NCI-H69 (cell line): ENCODE results near the gene PLCB1.
A peak's percentile ranks its signal among the peaks of the same experiment; 100 is the strongest.
"Not testable (repeated sequence)": the region's sequence is repeated elsewhere in the genome, so short reads cannot be mapped to it uniquely, and the experiment has no call there.

Experiments used
- DNase-seq: peaks from one replicate; lab custom pipeline; 2025; lab: John Stamatoyannopoulos, UW

The PLCB1 gene

GRCh38 chr20:8602389-8603116 lies 470.5 kb downstream of the PLCB1 start:
- peak; percentile 37 for DNase-seq

GRCh38 chr20:8608470-8608869 lies 476.4 kb downstream of the PLCB1 start:
- DNase-seq: no peak

GRCh38 chr20:8616792-8617191 lies 484.7 kb downstream of the PLCB1 start:
- DNase-seq: peak; percentile 59

- peak; percentile 98 for DNase-seq
Observed at GRCh38 chr20:8621001-8621400, 488.9 kb downstream of the PLCB1 start.

- DNase-seq: no peak
Observed at GRCh38 chr20:8624046-8624445, 492.0 kb downstream of the PLCB1 start.

GRCh38 chr20:8624616-8625015 lies 492.6 kb downstream of the PLCB1 start:
- DNase-seq: no peak

- DNase-seq: peak; percentile 26
Observed at GRCh38 chr20:8627340-8628004, 495.4 kb downstream of the PLCB1 start.

GRCh38 chr20:8631271-8631670 lies 499.2 kb downstream of the PLCB1 start:
- no peak for DNase-seq

GRCh38 chr20:8633366-8633765 lies 501.3 kb downstream of the PLCB1 start:
- no peak for DNase-seq

GRCh38 chr20:8635048-8635572 lies 503.0 kb downstream of the PLCB1 start:
- DNase-seq: peak; percentile 65

GRCh38 chr20:8635837-8636236 lies 503.8 kb downstream of the PLCB1 start:
- DNase-seq: no peak

GRCh38 chr20:8639112-8639778 lies 507.2 kb downstream of the PLCB1 start:
- DNase-seq: peak; percentile 84

GRCh38 chr20:8640461-8640860 lies 508.4 kb downstream of the PLCB1 start:
- peak; percentile 15 for DNase-seq

- no peak for DNase-seq
Observed at GRCh38 chr20:8642247-8642646, 510.2 kb downstream of the PLCB1 start.

GRCh38 chr20:8644468-8644867 lies 512.4 kb downstream of the PLCB1 start:
- DNase-seq: not testable (repeated sequence)

GRCh38 chr20:8645326-8645725 lies 513.3 kb downstream of the PLCB1 start:
- DNase-seq: no peak

- DNase-seq: peak; percentile 86
Observed at GRCh38 chr20:8646033-8646441, 514.0 kb downstream of the PLCB1 start.

- DNase-seq: no peak
Observed at GRCh38 chr20:8646716-8647115, 514.6 kb downstream of the PLCB1 start.

GRCh38 chr20:8647961-8648441 lies 515.9 kb downstream of the PLCB1 start:
- no peak for DNase-seq

- no peak for DNase-seq
Observed at GRCh38 chr20:8648466-8648865, 516.4 kb downstream of the PLCB1 start.

- DNase-seq: no peak
Observed at GRCh38 chr20:8652396-8652795, 520.3 kb downstream of the PLCB1 start.

GRCh38 chr20:8654486-8654885 lies 522.4 kb downstream of the PLCB1 start:
- DNase-seq: no peak

GRCh38 chr20:8656335-8656734 lies 524.3 kb downstream of the PLCB1 start:
- no peak for DNase-seq
